NK-92 (cell line): Measurements from ENCODE around the gene CADPS.
"Not testable (repeated sequence)": the region's sequence is repeated elsewhere in the genome, so short reads cannot be mapped to it uniquely, and the experiment has no call there.

ENCODE experiments used
- DNase-seq: peaks from one replicate; lab custom pipeline; 2025; ENCODE audit not compliant: unreplicated experiment; lab: John Stamatoyannopoulos, UW

Gene CADPS

DNA sequence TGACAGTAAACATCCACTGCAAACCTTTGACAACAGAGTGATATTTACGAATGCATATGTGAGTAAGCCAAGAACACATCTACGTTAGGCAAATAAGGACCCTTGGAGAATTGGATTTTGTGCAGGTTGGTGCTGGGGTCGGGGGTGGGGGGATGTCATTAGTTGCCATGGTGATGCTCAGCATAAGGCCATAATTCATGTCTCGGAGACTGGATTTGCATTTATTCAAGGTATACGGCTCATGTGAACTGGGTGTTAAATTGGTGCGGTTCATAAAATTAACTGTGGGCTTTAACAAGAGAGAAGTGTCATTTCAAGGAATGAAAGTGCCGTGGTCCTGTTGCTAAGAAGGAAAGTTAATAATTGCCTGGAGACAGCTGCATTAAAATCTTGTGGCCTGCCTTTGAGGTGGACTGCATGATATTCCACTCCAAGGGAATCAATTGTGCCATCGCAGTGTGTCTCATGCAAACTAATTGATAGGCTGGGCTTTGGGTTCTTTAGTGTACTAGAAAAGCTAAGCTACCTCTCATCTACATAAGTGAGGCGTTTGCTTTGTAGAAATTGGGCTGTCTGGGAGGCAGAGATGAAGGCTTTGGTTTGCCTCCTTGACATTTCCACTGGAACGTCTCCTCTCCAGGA lies 273.0 kb downstream of the CADPS start:
- DNase-seq, result no peak

- DNase-seq, result no peak
These were observed 273.8 kb downstream of the CADPS start for GRCh38 chr3:62601238-62602070.

- DNase-seq, result no peak
These were observed 275.2 kb downstream of the CADPS start for GRCh38 chr3:62600033-62600432.

DNA sequence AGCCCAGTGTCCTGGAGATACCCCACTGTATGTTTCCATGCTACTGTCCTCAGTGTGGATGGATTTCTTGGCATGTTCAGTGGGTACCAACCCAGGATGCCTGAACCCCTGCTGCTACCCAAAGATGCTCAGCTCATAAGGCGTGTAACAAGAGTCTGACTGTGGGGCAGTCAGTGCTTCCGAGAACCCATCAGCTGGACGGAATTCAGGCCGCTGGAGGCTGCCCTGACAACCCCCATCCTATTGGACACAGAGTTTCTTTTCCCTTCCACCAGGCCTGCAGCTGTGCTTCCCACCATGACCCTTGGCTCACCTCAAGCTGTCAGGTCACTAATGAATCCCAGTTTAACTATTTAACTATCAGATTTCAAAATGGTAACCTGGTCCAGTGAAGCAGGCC lies 277.7 kb downstream of the CADPS start:
- DNase-seq, result no peak

- DNase-seq, result no peak
These were observed 282.8 kb downstream of the CADPS start for GRCh38 chr3:62592408-62592807.

- DNase-seq, result no peak
These were observed 286.1 kb downstream of the CADPS start for GRCh38 chr3:62589078-62589477.

DNA sequence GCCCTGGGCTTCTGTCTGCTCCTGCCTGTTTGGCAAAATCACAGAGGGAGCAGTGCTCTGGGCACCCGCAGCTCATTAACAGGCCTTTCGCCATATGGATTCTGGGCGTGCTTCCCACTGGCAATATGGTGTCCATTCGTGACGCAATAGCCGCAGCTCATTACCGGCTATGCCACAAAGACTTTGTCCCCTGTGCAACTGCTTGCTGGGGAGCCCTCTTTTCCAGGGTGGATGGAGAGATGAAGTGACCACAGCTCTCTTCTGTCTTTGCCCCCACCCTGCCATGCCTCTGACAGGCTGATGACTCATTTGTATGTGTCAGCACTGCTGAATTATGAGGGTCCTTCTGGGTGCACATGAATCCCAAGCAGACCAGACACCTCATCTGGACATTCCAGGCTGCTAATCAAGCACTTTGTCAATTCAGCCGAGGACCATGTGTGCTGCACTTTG lies 287.6 kb downstream of the CADPS start:
- DNase-seq, result no peak

GRCh38 chr3:62587169-62587568 lies 288.0 kb downstream of the CADPS start:
- no peak for DNase-seq

- no peak for DNase-seq
These were observed 288.9 kb downstream of the CADPS start for GRCh38 chr3:62586356-62586755.

DNA sequence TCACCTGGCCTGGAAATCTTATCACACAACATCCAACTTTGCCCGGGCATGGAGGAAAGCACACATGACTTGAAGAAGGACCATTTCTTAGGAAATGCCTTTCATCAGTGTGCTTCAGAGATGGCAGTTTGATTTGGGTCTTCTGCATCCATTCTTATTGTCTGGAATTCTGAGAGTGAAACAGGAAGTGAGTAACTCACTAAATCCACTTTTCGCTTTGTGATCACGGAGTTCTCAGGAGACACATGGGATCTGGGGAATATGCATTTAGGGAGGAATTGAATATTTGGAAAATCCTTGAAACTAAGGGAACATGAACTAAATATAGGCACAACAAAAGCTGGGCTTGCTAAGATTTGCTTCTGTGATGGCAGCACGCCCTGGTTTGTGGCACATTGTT lies 289.4 kb downstream of the CADPS start:
- DNase-seq, result no peak

GRCh38 chr3:62584636-62585035 lies 290.6 kb downstream of the CADPS start:
- DNase-seq, result no peak

DNA sequence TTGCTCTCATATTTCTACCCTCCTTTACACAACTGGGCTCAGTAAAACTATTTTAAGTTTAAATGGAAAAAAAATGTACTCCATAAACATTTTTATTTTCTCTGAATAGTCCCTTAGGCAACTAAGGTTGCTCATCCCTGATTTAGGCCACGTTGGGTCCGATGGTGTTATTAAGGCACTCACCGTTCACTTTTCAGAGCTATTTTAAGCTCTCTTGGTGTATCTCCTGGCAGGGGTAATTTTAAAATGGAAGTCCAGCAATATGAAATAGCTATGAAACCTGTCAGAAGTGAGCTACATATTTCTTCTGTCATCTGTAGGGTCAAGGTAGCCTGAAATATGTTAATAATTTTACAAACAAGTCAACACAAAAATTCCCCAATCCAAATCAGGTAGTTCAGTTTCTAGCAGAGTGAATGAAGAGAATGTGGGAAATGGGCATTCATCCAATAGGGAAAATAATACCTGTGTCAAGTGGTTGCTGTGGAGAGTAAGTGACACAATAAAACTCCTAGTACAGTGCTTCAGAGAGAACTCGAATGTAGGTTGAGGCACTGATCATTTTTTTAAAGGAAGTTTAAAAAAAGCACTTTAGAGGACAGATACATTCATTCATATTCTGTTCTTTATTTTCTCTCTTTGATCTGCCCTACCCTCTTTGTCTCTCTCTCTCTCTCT lies 292.6 kb downstream of the CADPS start:
- DNase-seq, result no peak

- not testable (repeated sequence) for DNase-seq
These were observed 294.7 kb downstream of the CADPS start for GRCh38 chr3:62580485-62580884.

GRCh38 chr3:62577153-62577552 lies 298.1 kb downstream of the CADPS start:
- DNase-seq, result no peak

GRCh38 chr3:62574266-62574898 lies 300.8 kb downstream of the CADPS start:
- DNase-seq, result no peak

DNA sequence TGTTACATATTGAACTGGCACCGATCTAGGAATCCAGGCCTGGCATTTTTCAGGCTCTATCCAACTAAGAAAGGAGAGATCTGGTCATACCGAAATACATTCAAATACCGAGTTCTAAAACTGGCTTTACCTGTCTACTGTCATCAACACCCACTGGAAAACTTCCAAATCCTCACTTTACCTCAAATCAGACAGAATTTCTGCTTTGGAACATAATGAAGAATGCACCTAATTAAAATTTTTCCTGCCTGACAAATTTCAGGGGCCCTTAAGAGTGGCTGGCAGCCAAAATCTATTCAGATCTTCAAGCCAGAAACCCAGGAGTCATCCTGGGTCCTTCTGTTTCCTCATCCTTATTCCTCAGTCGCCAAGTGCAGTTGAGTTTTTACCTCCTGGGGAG lies 303.3 kb downstream of the CADPS start:
- DNase-seq, result no peak

GRCh38 chr3:62570888-62571287 lies 304.3 kb downstream of the CADPS start:
- DNase-seq, result no peak

- DNase-seq, result no peak
These were observed 305.6 kb downstream of the CADPS start for GRCh38 chr3:62569609-62570008.

DNA sequence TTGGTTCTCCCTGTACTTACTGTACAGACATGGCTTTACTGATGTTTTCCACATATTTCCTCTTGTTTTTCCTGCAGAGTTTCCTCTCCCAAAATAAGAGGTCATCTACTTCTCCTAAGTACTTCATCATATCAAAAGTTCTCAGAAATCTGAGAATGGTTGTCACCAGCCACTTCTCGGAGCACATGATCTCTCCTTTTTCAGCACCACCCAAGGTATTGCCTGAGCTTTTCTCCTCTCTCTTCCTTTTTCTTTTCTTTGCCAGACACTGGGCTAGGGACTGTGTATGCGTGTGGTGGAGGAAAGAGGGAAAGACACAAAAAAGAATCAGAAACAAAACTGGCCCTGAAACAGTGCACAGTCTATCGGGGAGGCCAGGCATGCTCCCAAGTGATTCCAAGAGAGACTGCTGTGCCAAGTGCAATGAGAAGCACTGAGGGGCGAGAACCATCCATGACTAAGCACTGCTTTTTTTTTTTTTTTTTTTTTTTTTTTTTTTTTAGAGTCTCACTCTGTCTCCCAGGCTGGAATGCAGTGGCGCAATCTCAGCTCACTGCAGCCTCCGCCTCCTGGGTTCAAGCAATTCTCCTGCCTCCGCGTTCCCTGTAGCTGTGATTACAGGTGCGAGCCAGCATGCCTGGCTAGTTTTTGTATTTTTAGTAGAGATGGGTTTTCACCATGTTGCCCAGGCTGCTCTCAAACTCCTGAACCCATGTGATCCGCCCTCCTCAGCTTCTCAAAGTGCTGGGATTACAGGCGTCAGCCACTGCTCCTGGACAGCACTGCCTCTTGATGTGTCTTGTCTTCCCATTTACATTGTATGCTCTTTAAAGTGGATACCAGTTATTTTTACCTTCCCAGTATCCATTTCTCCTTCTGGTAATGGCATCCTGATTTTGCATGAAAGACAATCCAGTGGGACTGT lies 307.9 kb downstream of the CADPS start:
- DNase-seq, result no peak

GRCh38 chr3:62566022-62566557 lies 309.1 kb downstream of the CADPS start:
- DNase-seq, result no peak
